AG10803 (cell line): ENCODE results near the gene VWA8.
"Not testable (repeated sequence)": the region's sequence is repeated elsewhere in the genome, so short reads cannot be mapped to it uniquely, and the experiment has no call there.

Experiments
- DNase-seq: peaks from one replicate; pipeline ENCODE4 v3.0.0; 2010; ENCODE audit warnings: low read depth
- H3K4me3 ChIP-seq: 2 replicates; pipeline ENCODE4 v1.5.1; 2011; ENCODE audit warnings: mild to moderate bottlenecking, low read length, control low read depth
- CTCF ChIP-seq: conservative IDR thresholded peaks from 2 replicates; pipeline ENCODE4 v1.5.1; 2011; ENCODE audit warnings: mild to moderate bottlenecking, low read length, control low read depth, inconsistent platforms

VWA8 gene

GRCh38 chr13:41641429-41641828 lies 319.5 kb downstream of the VWA8 start:
- DNase-seq = no peak
- no peak overlapping the region for H3K4me3 ChIP-seq
- no peak for TF ChIP-seq CTCF

- 0 out of 2 replicates have a peak, but pooled peaks have one; percentile 6 for TF ChIP-seq CTCF
- no peak overlapping the region for H3K4me3 ChIP-seq
- DNase-seq = peak; percentile 69
These were observed 320.7 kb downstream of the VWA8 start for GRCh38 chr13:41639955-41640780.

GRCh38 chr13:41639237-41639904 lies 321.5 kb downstream of the VWA8 start:
- DNase-seq = peak; percentile 20
- no peak overlapping the region for H3K4me3 ChIP-seq
- TF ChIP-seq CTCF = no peak

GRCh38 chr13:41637586-41637985 lies 323.3 kb downstream of the VWA8 start:
- TF ChIP-seq CTCF = no peak
- no peak overlapping the region for H3K4me3 ChIP-seq
- peak; percentile 59 for DNase-seq

GRCh38 chr13:41637032-41637431 lies 323.9 kb downstream of the VWA8 start:
- DNase-seq, H3K4me3 ChIP-seq: not testable (repeated sequence)

GRCh38 chr13:41636590-41636989 lies 324.3 kb downstream of the VWA8 start:
- not testable (repeated sequence) for H3K4me3 ChIP-seq, DNase-seq

- no peak overlapping the region for H3K4me3 ChIP-seq
- no peak for TF ChIP-seq CTCF
These were observed 326.5 kb downstream of the VWA8 start for GRCh38 chr13:41634407-41634806.

GRCh38 chr13:41633776-41634175 lies 327.1 kb downstream of the VWA8 start:
- DNase-seq = no peak
- H3K4me3 ChIP-seq = no peak overlapping the region
- no peak for TF ChIP-seq CTCF

More at GRCh38 chr13:41634407-41634806, 326.5 kb downstream of the VWA8 start:
- DNase-seq = no peak
